GM04503 (cell line): ENCODE data around the gene PLXNA2.

Source experiments
- DNase-seq: peaks from one replicate; pipeline ENCODE4 v3.0.0-alpha.2; 2012; ENCODE audit warnings: low read depth

PLXNA2 gene

DNA sequence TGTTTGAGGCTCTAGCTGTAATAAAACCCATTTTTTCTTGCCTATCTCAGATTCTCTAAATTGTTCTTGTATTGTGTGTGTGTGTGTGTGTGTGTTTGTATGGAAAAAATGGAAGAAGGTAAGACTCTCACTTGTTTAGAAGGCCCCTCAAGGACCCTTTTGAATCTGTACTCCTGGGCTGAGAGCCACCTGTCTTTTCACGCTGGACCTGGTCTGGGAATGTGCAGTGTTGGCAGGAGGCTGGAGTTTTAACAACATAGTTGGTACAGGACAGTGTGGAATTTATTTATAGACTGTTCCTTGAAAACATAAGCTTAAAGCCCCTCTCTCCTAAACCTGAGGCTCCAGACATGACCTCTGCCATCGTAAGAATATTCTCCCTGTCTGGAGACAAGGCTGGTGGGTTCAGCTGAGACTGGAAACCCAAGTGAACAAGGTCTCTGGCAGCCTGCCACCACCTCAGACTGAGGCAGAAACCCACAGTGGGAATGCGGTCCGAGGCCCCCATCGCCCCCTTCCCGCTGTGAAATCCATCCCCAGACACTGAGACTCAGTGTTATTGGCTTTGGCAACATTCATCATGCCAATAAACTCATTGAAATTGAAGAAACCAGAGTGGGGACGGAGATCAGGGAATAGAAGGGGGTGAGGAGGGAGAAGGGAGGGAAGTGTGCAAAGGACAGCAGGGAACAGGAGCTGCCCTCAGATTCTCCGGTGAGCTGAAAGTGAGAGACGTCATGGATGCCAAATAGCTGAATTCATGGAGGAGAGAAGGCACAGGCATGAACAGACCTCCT, 24.6 kb upstream of the PLXNA2 start:
- DNase-seq = no peak

DNA sequence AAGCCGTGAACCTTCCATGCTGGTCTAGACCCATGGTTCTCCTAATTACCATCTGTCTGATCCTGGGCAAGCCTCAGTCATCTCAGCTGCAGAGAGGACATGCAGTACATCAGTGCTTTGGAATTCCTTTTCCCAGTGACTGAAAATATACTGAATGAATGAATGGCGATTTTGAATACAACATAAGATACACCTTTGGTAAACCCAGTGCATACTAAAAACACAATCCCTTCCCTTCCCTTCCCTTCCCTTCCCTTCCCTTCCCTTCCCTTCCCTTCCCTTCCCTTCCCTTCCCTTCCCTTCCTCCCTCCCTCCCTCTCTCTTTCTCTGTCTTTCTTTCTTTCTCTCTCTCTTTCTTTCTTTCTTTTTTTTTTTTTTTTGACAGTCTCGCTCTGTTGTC, 21.3 kb upstream of the PLXNA2 start:
- no peak for DNase-seq

DNA sequence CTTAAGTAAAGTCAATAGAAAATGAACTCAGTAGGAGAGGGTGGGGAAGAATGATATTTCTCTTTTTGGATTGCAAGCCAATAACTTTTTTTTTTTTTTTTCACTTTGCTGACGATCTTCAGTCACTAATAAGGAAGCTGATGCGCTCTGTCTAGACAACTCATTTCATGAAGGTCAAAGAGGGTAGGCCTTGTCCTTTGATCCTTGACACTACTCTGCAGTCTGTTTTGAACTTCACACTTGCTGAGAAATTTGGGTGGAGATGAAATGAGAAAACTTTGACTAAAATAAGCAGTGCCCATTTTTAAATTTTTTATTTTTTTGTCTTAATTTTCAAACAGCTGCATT, 20.9 kb upstream of the PLXNA2 start:
- no peak for DNase-seq

DNA sequence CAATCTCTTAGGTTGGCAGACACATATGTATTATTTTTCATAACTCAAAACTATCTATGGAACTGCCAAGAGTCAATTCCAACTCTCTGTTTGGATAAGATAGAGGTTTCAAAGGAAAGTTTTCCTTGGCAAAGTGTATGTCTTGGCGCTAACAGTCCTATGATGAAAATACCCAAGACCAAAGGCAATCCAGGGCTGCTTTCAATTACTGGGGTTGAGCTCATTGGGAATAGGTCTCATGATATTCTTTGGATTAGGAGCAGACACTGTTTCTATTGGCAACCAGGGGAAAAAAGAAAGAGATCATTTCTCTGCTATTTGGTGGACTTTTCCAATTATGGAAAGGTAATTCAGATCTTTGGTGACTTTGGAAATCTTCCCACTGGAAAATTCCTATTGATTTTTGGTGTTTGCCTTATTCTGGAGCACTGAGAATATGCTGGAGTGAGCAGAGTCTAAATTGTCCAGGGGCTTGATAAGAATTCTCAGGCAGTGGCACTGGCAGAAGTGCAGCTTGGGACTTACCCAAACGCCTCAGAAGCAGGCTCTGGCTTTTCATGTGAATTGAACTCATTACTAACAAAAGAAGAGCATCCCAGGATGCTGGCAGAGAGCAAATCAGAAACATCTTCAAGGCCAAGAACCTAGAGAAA, 20.4 kb upstream of the PLXNA2 start:
- no peak for DNase-seq

DNA sequence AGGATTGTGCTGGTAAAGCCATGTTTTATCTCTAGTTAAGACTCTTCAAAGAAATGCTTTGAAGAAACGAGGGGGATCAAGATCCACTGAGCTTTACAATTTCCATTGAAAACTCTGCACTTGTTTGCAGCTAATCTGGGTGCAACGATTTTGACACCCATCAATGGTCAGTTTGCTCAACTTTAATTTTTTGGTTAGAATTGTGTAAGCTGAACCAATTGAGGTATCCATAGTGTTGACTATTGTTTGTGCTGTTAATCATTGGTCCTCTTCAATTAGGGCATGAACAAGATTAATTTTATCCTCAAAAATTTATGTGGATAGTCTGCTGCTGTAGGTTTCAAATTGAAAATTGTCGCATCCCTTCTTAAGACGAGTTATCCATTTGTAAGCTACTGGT, 17.7 kb upstream of the PLXNA2 start:
- no peak for DNase-seq

DNA sequence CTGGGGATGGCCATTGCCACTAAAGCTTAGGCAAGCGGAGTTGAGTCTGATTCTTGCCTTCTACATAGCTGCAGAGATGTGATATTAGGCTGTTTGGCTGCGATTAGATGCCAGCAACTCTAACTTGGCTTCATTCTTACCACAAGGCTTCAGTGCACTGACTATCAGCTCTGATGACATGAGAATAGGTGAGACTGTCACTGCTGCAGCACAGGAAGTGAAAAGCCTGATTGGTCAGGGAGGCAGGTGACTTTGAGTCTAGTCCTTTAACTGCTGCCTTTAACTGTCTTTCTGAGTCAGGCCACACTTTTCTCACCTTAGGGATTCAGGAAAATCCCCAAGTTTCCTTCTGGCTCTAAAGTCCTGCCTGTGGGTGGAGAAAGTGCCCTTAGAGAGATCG, 14.1 kb upstream of the PLXNA2 start:
- no peak for DNase-seq

DNA sequence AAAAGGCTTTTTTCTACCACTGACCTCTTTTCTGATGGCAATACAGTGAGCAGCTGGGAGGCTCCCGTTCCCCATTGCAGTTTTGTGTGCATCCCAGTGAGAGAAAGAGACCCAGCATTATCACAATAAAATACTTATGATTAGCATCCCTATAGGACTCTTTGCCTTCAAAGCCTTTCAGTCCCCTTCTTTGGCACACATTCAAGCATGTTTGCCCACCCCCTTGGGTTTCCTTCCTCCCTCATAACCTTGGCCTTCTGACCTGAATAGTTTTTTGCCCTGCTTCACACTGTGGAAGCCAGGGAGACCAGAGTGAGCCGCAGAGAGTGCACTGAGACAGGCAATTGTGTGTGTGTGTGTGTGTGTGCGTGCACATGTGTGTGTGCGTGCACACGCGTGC, 13.2 kb upstream of the PLXNA2 start:
- DNase-seq = no peak

DNA sequence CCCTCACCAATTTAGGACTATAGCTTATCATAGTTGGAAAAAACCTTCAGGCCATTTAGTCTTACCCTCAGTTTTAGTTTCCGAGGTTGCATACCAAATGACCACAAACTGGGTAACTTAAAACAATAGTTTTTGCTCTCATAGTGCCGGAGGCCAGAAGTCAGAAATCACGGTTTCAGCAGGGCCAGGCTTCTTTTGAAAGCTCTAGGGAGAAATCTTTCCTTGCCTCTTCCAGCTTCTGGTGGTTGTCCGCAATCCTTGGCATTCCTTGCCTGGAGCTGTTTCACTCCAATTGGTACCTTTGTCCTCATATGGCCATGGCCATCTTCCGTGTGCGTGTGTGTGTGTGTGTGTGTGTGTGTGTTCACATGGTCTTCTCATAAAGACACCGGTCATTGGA, 12.4 kb upstream of the PLXNA2 start:
- no peak for DNase-seq

DNA sequence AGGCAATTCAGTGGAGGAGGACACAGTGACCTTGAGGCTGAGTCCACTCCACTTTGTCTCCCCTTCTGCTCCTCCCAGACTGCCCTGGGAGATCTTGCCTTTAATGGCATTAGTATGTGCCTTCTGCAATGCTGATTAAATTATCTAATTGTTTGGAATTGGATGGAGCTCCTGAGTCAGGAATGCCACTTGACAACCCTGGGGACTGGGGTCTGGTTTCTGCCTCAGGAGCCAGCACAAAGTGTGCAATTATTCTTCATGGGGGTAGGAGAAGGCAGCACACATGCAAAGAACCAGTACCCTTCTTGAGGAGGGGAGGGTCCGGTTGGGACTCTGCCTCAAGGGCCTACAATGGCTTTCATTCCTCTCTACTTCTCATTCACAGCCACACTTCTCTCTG, 11.9 kb upstream of the PLXNA2 start:
- DNase-seq = no peak

DNA sequence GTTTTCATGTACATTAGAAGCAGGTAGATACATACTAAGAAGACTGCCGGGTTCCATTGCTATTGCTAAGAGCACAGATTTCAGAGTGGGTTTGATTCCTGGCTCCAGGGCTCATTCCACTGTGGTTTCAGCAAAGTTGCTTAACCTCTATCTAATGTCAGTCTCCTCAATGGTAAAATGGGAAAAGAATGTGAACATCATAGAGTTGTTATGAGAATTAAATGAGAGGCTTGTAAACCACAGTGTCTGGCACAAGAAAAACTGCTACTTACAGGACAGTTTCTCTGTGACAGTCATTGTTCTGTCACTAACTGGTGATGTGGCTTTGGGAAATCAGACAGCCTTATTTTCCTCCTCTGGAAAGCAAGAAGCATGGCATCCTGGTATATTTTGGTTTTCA, 10.7 kb upstream of the PLXNA2 start:
- peak; percentile 73 for DNase-seq

DNA sequence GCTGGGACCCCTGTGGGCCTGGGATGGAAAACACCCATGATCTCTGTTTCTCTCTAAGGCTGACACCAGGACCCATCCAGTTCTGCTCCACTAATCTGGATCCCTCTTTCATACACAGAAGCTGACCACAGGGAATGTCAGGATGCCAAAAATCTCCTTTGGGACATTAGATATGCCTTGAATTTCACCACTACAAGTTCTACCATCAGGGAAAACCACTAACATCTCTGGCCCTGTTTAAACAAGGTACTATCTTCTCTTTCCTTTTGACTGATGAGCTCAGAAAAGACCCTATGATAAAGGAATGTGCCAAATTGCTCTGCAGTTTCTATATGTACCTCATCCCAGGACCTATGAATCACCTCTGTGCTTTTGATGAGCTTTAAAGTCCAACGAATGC, 10.2 kb upstream of the PLXNA2 start:
- peak; percentile 36 for DNase-seq

DNA sequence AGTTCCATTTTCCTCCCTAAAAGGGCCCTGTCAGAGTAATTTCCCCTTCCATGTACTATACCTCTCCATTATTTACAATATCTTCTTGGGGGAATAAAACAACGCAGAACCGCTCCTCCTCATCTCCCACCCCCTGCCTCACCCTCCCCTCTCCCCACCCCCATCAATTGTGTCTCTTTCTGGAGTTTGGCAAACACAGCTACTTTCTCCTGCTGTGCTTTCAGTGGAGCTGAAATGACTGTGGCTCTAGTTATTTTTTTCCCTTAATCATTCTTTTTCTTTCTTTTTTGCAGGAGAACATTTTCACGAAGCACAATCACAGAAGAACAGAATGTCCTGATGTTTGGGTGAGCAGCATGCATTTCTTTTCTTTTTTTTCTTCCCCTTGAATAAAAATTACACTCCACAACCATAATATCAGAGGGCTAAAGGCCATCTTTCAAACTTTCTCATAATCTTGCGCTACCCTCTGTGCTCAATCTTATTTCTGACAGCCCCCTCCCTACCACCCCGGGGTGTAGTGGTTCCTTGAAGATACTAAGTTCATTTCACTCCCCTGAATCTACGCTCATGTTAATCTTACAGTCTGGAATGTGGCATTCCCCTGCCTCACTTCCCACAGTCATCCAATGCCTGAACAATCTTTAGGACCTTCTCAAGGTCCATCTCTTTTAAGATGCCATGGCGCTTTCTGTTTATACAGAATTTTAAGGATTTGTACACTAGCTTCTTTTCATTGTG, 8.8 kb upstream of the PLXNA2 start:
- no peak for DNase-seq

DNA sequence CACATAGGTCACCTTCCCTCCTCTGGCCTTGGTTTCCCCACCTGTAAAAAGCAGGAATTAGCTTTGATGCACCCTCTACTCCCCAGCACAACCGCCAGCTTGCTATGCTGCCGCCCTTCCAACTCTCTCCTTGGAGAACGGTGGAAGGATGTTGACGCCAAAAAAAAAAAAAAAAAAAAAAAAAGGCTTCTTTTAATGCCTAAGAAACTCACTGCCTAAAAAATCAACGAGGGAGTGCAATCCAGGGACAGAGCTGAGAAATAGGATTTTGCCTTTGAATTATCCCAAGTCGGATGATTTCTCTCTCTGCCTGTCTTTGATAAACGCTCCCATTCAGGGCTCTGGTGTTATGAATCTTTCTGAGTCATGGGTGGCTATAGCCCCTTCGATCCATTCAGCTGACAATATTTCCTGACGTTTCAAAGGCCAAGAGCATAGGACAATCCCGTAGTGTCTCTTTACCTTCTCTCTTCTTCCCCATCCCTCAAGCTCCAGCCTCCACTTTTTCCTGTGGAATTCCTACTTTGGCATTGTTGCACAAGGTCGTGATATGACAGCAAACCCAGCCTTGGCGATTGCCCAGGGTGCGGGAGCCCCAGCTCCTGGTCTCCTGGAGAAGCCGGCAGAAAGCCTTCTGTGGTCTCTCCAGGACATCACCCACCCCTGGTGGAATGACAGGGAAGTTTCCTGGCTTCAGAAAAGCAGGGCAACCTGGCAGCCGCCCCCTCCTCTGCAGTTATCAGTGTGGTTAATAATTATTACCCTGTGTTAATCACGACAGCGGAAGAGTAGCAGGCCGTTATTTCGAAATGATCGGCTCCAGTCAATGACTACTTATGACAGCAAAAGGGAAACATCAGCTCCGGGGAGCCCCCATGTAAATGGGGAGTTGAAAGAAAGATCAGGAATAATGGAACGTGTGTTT, 8.0 kb upstream of the PLXNA2 start:
- DNase-seq = no peak

DNA sequence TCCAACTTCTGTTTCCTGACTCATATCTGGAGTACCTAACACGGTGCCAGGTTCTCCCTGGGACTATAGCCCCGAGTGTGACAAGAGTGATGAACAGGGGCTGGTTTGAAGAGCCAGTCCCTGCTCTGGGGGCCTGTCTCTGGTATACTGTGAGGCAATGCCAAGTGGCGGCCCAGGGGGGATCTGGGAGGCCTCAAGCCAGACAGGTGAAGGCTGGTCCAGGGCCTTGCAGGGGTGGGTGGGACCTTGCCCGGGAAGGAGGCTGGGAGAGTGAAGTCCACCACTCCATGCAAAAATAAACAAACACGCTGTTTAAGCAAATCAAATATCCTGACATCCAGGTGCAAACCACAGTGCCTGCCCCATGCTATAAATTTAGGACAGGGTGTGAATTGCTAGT, 6.8 kb upstream of the PLXNA2 start:
- no peak for DNase-seq

DNA sequence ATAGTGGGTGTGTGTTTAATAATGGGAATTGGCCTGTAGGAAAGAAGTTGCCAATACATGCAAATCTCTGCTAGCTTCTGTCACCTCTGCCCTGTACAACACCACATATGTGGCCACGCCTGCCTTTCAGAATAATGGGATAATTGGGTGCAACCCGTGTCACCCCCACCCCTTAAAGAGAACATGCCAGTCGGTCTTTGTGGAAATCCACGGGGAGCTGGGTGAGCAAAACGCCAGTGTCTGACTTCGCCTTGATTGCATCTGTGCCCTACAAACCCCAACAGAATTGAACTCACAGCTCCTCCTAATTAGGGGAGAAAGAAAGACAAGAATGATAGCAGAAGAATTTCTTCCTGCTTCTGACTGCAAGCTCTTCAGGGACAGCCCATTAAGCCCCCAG, 6.4 kb upstream of the PLXNA2 start:
- no peak for DNase-seq

DNA sequence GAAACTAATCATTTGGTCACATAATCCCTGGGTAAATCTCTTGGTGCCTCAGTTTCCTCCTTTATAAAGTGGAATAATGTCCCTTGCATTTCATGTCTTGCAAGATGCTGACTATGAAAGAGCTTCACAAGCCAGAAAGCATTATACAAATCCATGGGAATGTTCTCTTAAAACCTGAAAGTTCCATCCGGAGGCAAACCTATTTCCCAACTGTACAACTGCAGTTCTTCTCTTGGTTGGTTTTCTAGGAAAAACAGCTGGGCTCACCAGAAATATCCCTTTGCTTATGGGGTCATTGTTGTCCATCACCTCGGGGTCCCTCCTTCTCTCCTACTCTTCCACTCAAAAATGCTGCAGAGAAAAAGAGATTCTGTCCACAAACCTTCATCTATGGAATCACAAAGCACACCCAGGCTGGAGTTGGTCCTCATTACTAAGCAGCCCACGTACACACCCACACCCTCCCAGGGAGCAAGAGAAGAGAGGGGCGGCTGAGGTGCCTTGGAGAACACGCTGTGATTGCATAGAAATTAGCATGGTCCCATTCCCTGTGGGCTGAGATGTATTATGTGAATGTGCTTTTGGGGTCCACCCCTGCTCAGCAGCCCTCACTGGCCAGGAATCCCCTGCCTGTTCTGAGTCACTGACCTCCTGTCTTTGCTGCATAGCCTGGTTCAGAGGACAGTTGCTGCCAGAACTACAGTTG, 5.0 kb upstream of the PLXNA2 start:
- no peak for DNase-seq

DNA sequence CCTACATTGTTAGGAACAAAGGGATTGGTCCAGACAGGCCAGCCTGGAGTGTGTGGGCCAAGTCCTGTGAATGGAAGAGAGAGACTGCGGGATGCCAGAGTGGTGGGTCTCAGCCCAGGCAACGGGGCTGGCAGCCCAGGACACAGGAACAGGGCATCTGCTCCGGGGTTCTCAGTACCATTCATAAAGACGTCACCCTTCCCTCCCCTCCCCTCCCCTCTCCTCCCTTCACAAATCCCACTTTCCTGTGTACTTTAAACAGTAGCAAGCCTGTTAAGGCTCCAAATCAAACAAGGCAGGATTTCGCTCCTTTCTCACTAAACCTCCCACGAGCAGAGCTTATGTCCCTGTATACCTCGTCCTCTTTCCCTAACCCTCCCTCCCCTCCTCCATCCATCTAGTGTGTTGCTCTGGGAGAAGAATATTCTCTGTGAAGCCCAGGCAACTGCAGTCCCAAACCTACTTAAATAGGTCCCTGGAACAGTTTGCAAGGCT, 4.2 kb upstream of the PLXNA2 start:
- no peak for DNase-seq

DNA sequence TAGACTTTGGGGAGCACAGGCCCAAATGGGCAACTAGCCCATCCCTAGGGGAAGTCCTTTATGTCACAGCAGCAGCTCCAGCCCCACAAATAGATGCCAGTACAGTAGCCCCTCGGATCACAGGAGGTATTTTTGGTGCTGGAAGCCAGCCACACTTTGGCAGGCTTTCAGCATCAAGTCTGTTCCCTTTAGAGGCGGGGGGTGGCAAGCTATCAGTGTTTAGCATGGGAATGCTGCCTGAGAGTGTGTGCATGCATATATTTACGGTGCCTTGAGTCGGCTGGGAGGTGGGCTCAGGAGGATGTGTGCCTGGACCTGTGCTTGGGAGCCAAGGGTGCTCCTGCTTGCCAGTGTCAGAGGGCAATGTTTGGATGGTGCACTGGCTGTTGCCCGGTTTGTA, 3.5 kb upstream of the PLXNA2 start:
- no peak for DNase-seq

DNA sequence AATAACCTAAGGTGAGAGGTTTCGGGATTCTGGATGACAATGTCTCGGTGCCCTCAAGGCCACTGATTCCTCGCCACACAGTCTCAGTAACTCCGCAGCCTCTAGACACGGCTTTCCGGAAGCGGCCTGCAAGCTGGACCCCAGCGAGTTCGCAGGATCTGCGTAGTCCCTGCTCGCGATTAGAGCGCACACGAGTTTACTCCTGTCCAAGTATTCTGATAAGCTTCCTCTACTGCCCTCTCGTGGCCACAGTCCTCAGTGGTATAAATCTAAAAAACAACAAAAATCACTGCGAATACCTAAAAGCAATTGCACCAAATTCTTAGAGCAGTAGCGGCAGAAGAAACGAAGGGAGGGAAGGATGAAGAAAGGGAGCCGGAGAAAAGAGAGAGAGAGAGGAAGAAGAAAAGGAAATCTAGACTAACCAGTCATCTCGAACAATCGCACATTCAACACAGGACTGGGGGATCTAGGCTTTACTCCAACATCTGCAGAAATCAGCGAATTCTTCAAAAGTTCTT, 1.1 kb upstream of the PLXNA2 start:
- peak; percentile 54 for DNase-seq

DNA sequence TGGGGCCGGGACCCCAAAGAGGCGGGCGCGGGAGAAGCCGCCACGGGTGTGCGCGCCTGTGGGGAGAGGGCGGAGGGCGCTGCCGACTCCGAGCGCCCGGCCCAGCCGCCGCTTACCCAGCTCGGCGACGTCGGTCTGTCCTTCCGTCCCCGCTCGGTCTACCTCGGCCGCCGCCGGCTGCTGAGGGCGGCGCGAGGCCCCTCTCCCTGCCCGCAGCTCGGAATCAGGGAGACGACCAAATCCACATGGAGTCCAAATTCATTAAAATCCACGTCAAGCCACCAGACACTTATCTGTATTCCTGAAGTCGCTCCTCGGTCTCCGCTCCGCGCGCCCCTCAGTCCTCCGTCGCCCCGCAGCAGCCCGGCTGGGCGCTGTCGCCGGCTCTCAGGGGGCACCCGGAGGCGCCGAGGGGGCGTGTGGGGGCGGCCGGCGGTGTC, 637 bp downstream of the PLXNA2 start:
- no peak for DNase-seq

DNA sequence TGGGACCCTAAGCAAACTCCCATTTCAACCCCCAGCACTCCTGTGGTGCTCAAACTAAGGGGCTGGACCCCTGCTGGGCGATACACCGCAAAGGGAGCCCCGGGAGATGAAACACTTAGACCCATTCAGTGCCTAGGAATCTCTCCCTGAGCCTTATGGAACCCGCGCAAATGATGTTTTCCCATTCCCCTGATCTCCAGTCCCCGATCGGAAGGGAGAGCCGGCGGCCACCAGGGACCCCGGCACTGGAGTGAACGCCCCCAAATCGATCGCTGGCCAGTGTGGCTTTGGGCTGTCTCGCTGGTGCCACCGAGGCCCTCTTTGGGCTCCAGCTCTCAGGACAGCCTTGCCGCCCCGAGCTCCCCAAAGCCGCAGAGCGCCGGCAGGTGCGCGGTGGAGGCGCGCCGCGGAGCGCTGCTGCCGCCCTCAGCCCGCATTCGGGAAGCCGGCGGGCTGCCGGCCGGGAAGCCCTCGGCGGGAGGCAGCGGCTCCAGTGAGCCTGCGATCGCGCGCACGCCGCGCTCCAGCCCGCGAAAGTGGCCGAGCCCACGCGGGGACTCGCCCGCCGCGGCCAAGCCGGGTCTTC, 1.1 kb downstream of the PLXNA2 start:
- DNase-seq = no peak
